Measurements from ENCODE around the gene BCAR3.

BCAR3 gene

GRCh38 chr1:93585059-93585966, 96.3 kb downstream of the BCAR3 start:
- Histone ChIP-seq H3K36me3 (ENCODE audit: control insufficient read depth, insufficient read depth, low read length) (peaks cover 95% of the 10 kb centered on the region), H3K27ac (ENCODE audit: low read depth, low read length, severe bottlenecking) (peak overlapping the region; percentile 41), H3K9me3 (ENCODE audit: control insufficient read depth, low read length) (no peaks in the 10 kb centered on the region), H3K4me1 (ENCODE audit: control insufficient read depth, insufficient read depth, low read length, poor library complexity, severe bottlenecking) (peaks cover 31% of the 10 kb centered on the region), H3K4me3 (ENCODE audit: extremely low read depth, insufficient read depth, low read length, poor library complexity, severe bottlenecking) (no peak overlapping the region)
- 93 to 95% methylated on average over 7 to 8 of the region's 13 CpGs for WGBS, 2 experiments (ENCODE audit: insufficient coverage in 2 of 2)

- Histone ChIP-seq H3K9me3 (ENCODE audit: control insufficient read depth, low read length) (no peaks in the 10 kb centered on the region), H3K36me3 (ENCODE audit: control insufficient read depth, insufficient read depth, low read length) (peaks cover 91% of the 10 kb centered on the region), H3K4me3 (ENCODE audit: extremely low read depth, insufficient read depth, low read length, poor library complexity, severe bottlenecking) (no peak overlapping the region), H3K4me1 (ENCODE audit: control insufficient read depth, insufficient read depth, low read length, poor library complexity, severe bottlenecking) (peaks cover 39% of the 10 kb centered on the region), H3K27ac (ENCODE audit: low read depth, low read length, severe bottlenecking) (peak overlapping the region; percentile 41)
- 77 to 94% methylated on average over 3 to 9 of the region's 9 CpGs for WGBS, 2 experiments (ENCODE audit: insufficient coverage in 2 of 2)
These were observed 97.2 kb downstream of the BCAR3 start for GRCh38 chr1:93584261-93585003.

GRCh38 chr1:93581917-93582850, 99.5 kb downstream of the BCAR3 start:
- Histone ChIP-seq H3K36me3 (ENCODE audit: control insufficient read depth, insufficient read depth, low read length) (peaks cover 91% of the 10 kb centered on the region), H3K4me3 (ENCODE audit: extremely low read depth, insufficient read depth, low read length, poor library complexity, severe bottlenecking) (no peak overlapping the region), H3K27ac (ENCODE audit: low read depth, low read length, severe bottlenecking) (no peak overlapping the region), H3K4me1 (ENCODE audit: control insufficient read depth, insufficient read depth, low read length, poor library complexity, severe bottlenecking) (peaks cover 35% of the 10 kb centered on the region), H3K9me3 (ENCODE audit: control insufficient read depth, low read length) (no peaks in the 10 kb centered on the region)
- 95 to 96% methylated on average over 22 to 23 of the region's 23 CpGs for WGBS, 2 experiments (ENCODE audit: insufficient coverage in 2 of 2)

GRCh38 chr1:93579891-93580290, 101.7 kb downstream of the BCAR3 start:
- Histone ChIP-seq H3K4me1 (ENCODE audit: control insufficient read depth, insufficient read depth, low read length, poor library complexity, severe bottlenecking) (peaks cover 42% of the 10 kb centered on the region), H3K9me3 (ENCODE audit: control insufficient read depth, low read length) (no peaks in the 10 kb centered on the region), H3K27ac (ENCODE audit: low read depth, low read length, severe bottlenecking) (peak overlapping the region; percentile 85), H3K4me3 (ENCODE audit: extremely low read depth, insufficient read depth, low read length, poor library complexity, severe bottlenecking) (no peak overlapping the region), H3K36me3 (ENCODE audit: control insufficient read depth, insufficient read depth, low read length) (peaks cover 91% of the 10 kb centered on the region)
- WGBS, 2 experiments (ENCODE audit: insufficient coverage in 2 of 2) = 86 to 89% methylated on average over 5 of the region's 5 CpGs

GRCh38 chr1:93578911-93579825, 102.5 kb downstream of the BCAR3 start:
- H3K36me3 ChIP-seq (ENCODE audit: control insufficient read depth, insufficient read depth, low read length) = peaks cover 91% of the 10 kb centered on the region
- H3K4me1 ChIP-seq (ENCODE audit: control insufficient read depth, insufficient read depth, low read length, poor library complexity, severe bottlenecking) = peaks cover 39% of the 10 kb centered on the region
- H3K4me3 ChIP-seq (ENCODE audit: extremely low read depth, insufficient read depth, low read length, poor library complexity, severe bottlenecking) = no peak overlapping the region
- H3K9me3 ChIP-seq (ENCODE audit: control insufficient read depth, low read length) = no peaks in the 10 kb centered on the region
- 91 to 95% methylated on average over 7 to 9 of the region's 11 CpGs for WGBS, 2 experiments (ENCODE audit: insufficient coverage in 2 of 2)
- peak overlapping the region; percentile 85 for H3K27ac ChIP-seq (ENCODE audit: low read depth, low read length, severe bottlenecking)

GRCh38 chr1:93578433-93578830, 103.2 kb downstream of the BCAR3 start:
- 91 to 100% methylated on average over 3 to 6 of the region's 6 CpGs for WGBS, 2 experiments (ENCODE audit: insufficient coverage in 2 of 2)
- peaks cover 39% of the 10 kb centered on the region for H3K4me1 ChIP-seq (ENCODE audit: control insufficient read depth, insufficient read depth, low read length, poor library complexity, severe bottlenecking)
- H3K27ac ChIP-seq (ENCODE audit: low read depth, low read length, severe bottlenecking) = no peak overlapping the region
- H3K4me3 ChIP-seq (ENCODE audit: extremely low read depth, insufficient read depth, low read length, poor library complexity, severe bottlenecking) = no peak overlapping the region
- no peaks in the 10 kb centered on the region for H3K9me3 ChIP-seq (ENCODE audit: control insufficient read depth, low read length)
- peaks cover 89% of the 10 kb centered on the region for H3K36me3 ChIP-seq (ENCODE audit: control insufficient read depth, insufficient read depth, low read length)

- Histone ChIP-seq H3K4me1 (ENCODE audit: control insufficient read depth, insufficient read depth, low read length, poor library complexity, severe bottlenecking) (peaks cover 39% of the 10 kb centered on the region), H3K27ac (ENCODE audit: low read depth, low read length, severe bottlenecking) (no peak overlapping the region)
- 94 to 97% methylated on average over 16 to 17 of the region's 18 CpGs for WGBS, 2 experiments (ENCODE audit: insufficient coverage in 2 of 2)
These were observed 103.9 kb downstream of the BCAR3 start for GRCh38 chr1:93577536-93578432.

GRCh38 chr1:93576746-93577145, 104.9 kb downstream of the BCAR3 start:
- Histone ChIP-seq H3K36me3 (ENCODE audit: control insufficient read depth, insufficient read depth, low read length) (peaks cover 89% of the 10 kb centered on the region), H3K27ac (ENCODE audit: low read depth, low read length, severe bottlenecking) (peak overlapping the region; percentile 63), H3K9me3 (ENCODE audit: control insufficient read depth, low read length) (no peaks in the 10 kb centered on the region), H3K4me3 (ENCODE audit: extremely low read depth, insufficient read depth, low read length, poor library complexity, severe bottlenecking) (no peak overlapping the region), H3K4me1 (ENCODE audit: control insufficient read depth, insufficient read depth, low read length, poor library complexity, severe bottlenecking) (peaks cover 39% of the 10 kb centered on the region)
- 83 to 100% methylated on average over 1 of the region's 2 CpGs for WGBS, 2 experiments (ENCODE audit: insufficient coverage in 2 of 2)

More at GRCh38 chr1:93577536-93578432, 103.9 kb downstream of the BCAR3 start:
- Histone ChIP-seq H3K4me3 (ENCODE audit: extremely low read depth, insufficient read depth, low read length, poor library complexity, severe bottlenecking) (no peak overlapping the region), H3K36me3 (ENCODE audit: control insufficient read depth, insufficient read depth, low read length) (peaks cover 89% of the 10 kb centered on the region), H3K9me3 (ENCODE audit: control insufficient read depth, low read length) (no peaks in the 10 kb centered on the region)

- peaks cover 89% of the 10 kb centered on the region for H3K36me3 ChIP-seq (ENCODE audit: control insufficient read depth, insufficient read depth, low read length)
- no peak overlapping the region for H3K4me3 ChIP-seq (ENCODE audit: extremely low read depth, insufficient read depth, low read length, poor library complexity, severe bottlenecking)
- WGBS, 2 experiments (ENCODE audit: insufficient coverage in 2 of 2) = 86 to 95% methylated on average over 6 to 8 of the region's 9 CpGs
- H3K9me3 ChIP-seq (ENCODE audit: control insufficient read depth, low read length) = no peaks in the 10 kb centered on the region
- H3K4me1 ChIP-seq (ENCODE audit: control insufficient read depth, insufficient read depth, low read length, poor library complexity, severe bottlenecking) = peaks cover 39% of the 10 kb centered on the region
- H3K27ac ChIP-seq (ENCODE audit: low read depth, low read length, severe bottlenecking) = peak overlapping the region; percentile 63
These were observed 105.3 kb downstream of the BCAR3 start for GRCh38 chr1:93576346-93576745.

Measured in mesodermal cell (in vitro differentiated cells).